ENCODE data around the gene COPE.

GRCh38 chr19:18861917-18862316 is 57.3 kb downstream of the COPE start:
- TF ChIP-seq POLR2AphosphoS5 (IDR thresholded peaks at IDR 0.05) (no peak), CTCF (IDR thresholded peaks at IDR 0.05) (no peak), POLR2A (IDR thresholded peaks at IDR 0.05) (no peak), EP300 (IDR thresholded peaks at IDR 0.05; ENCODE audit: low read depth) (no peak)

Measured in transverse colon (tissue), 4 donors.